RWPE1 (cell line): ENCODE data around the gene EIF3A.

Experiments used
- CTCF ChIA-PET: fragments of 350-600 bp; sonication (Branson Sonifier 250); formaldehyde crosslinking; extraction: SDS; loops from one replicate; lab custom pipeline; 2021; lab: Yijun Ruan, JAX
- POLR2A ChIA-PET: fragments of 400-600 bp; formaldehyde crosslinking; extraction: SDS; loops from one replicate; lab custom pipeline; 2020; ENCODE audit warnings: antibody characterized with exemption; ENCODE audit not compliant: low non-redundant PET; lab: Yijun Ruan, JAX
- DNase-seq: peaks from one replicate; pipeline ENCODE4 v3.0.0; 2012; ENCODE audit warnings: low spot score
- H3K27ac ChIP-seq: fragments of 450-650 bp; 2 replicates; pipeline ENCODE4 v1.5.1; 2017
- TF ChIP-seq, protein P1 (sequence below): fragments of 450-650 bp; conservative IDR thresholded peaks from 2 replicates; pipeline ENCODE4 v1.5.1; 2017; ENCODE audit warnings: low read depth, mild to moderate bottlenecking

EIF3A gene

DNA sequence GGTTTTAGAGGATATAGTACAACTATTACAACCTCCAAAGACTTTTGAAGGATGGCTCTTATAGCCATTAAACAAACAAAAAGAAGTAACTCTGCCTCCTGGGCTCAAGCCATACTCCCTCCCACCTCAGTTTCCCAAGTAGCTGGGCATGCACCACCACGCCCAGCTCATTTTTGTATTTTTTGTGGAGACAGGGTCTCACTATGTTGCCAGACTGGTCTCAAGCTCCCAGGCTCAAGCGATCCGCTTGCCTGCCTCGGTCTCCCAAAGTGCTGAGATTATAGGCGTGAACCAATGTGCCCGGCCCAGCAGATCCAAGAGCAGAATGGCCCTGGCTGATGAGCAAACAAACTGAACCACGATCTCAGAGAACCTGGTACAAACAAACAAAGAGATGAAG, 35.1 kb downstream of the EIF3A start:
- POLR2A ChIA-PET, result no interaction called here
- TF ChIP-seq, protein P1, sequence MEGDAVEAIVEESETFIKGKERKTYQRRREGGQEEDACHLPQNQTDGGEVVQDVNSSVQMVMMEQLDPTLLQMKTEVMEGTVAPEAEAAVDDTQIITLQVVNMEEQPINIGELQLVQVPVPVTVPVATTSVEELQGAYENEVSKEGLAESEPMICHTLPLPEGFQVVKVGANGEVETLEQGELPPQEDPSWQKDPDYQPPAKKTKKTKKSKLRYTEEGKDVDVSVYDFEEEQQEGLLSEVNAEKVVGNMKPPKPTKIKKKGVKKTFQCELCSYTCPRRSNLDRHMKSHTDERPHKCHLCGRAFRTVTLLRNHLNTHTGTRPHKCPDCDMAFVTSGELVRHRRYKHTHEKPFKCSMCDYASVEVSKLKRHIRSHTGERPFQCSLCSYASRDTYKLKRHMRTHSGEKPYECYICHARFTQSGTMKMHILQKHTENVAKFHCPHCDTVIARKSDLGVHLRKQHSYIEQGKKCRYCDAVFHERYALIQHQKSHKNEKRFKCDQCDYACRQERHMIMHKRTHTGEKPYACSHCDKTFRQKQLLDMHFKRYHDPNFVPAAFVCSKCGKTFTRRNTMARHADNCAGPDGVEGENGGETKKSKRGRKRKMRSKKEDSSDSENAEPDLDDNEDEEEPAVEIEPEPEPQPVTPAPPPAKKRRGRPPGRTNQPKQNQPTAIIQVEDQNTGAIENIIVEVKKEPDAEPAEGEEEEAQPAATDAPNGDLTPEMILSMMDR, result no peak

DNA sequence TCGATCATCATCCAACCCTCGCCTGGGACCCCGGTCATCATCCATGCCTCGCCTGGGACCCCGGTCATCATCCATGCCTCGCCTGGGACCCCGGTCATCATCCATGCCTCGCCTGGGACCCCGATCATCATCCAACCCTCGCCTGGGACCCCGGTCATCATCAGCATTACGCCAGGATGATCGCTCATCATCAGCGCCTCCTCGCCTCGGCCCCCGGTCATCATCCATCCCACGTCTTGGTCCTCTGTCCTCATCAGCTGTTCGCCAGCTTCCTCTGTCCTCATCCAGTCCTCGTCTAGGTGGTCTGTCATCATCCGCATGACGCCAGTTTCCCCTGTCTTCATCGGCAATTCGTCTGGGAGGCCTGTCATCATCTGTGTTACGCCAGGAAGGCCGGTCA, 38.4 kb downstream of the EIF3A start:
- ChIA-PET POLR2A (no interaction called here), CTCF (no interaction called here)
- DNase-seq, result no peak
- H3K27ac ChIP-seq, result peak overlapping the region; percentile 26; the same call in 1 of the 2 replicates
- TF ChIP-seq, protein P1, result no peak

More for the DNA sequence above, 35.1 kb downstream of the EIF3A start:
- no peak overlapping the region for H3K27ac ChIP-seq
- CTCF ChIA-PET, result interaction anchor here (0.7 kb wide), 1 partner anchor 622 kb away, joined by 3 read pairs; no protein-coding TSS in a partner anchor
- DNase-seq, result no peak

DNA sequence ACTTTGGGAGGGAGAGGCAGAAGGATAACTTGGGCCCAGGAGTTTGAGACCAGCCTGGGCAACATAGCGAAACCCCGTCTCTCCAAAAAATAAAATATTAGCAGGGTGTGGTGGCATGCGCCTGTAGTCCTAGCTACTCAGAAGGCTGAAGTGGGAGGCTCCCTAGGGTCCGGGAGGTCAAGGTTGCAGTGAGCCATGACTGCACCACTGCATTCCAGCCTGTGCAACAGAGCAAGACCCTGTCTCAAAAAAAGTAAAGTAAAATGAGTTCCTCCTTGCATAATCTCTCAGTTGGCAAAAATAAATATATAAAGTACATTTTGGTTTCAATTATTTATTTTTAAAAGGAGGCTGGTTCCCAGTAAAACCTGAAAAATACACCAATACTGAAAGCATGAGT, 39.3 kb downstream of the EIF3A start:
- ChIA-PET POLR2A (no interaction called here), CTCF (no interaction called here)
- H3K27ac ChIP-seq, result no peak overlapping the region
- no peak for DNase-seq
- TF ChIP-seq, protein P1, result no peak

DNA sequence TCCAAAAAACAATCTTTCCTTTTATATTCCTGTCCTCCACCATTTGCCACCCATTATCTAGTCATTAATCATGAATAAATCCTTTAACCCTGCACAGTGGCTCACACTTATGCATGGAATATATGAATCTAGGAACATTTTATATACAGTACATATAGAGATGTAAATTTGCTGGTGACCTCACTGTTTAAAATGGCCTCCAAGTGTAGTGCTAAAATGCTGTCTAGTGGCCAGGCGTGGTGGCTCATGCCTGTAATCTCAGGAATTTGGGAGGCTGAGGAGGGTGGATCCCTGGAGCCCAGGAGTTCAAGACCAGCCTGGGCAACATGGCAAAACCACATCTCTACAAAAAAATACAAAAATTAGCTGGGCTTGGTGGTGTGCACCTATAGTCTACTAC, 41.5 kb downstream of the EIF3A start:
- H3K27ac ChIP-seq, result 0 out of 2 replicates have a peak overlapping the region, but pooled peaks have one; percentile 28
- TF ChIP-seq, protein P1, result no peak
- POLR2A ChIA-PET, result no interaction called here
- DNase-seq, result no peak
- CTCF ChIA-PET, result no interaction called here

DNA sequence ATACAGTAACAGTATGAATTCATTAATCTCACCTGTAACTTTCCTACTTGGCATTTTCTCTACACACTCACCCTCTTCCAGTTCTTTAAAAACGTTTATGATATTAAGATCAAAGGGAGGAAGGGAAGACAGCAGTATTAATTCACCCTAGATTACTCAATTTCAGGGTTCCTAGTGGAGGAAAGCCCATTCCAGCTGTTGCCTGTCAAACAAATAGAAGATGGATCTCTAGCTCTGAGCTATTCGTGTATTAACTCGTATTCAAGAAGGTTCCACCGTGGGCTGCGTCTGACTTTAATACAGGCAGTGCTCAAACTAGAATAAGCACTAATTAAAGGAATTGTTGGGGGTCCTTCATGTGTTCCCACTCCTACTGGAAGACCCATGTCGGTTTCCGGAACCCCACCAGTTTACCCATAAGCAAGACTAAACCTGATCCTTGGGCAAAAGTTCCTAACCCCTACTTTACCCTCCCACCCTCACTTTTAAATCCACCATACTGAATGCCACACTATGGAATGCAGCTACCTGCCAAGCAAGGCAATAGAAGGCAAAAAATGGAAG, 49.0 kb downstream of the EIF3A start:
- POLR2A ChIA-PET, result no interaction called here

DNA sequence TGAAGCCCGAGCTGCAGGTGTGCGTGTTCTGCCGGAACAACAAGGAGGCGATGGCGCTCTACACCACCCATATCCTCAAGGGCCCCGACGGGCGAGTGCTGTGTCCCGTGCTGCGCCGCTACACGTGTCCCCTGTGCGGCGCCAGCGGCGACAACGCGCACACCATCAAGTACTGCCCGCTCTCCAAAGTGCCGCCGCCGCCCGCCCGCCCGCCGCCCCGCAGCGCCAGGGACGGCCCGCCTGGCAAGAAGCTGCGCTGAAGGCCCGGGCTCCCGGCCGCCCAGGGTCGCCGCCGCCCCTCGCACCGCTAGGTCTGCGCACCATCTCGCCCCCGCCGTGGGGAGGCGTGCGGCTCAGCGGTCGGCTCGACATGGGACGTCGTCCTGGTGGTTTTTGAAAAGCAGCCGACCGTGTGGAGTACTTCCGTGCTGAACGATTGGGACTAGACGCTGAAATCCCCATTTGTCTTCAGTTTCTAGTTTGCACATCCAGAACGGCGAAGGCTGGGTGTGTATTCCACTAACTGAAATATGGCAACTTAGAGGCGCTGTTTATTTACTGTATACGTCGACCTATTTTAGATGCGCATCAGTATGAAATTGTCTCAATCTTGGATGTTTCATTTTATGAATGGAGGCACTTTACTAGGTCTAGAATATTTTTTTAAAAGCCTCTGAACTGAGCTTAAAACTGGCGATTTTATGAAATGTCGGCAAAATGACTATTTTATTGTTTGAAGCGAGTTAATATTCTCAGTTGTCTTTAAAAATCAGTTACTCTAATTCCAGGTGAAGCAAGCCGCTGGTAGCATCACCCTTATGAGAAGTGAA, 50.0 kb downstream of the EIF3A start:
- TF ChIP-seq, protein P1, result peak; percentile 23
- ChIA-PET CTCF (interaction anchor here (0.6 to 1.2 kb wide), 4 partner anchors 86 to 462 kb away, joined by 3 to 5 read pairs (median 4); no protein-coding TSS in a partner anchor), POLR2A (interaction anchor here (0.5 to 1.5 kb wide), 6 partner anchors 24 to 199 kb away, joined by 3 to 6 read pairs (median 3); no protein-coding TSS in a partner anchor)
- peak; percentile 41 for DNase-seq
- peak overlapping the region; percentile 77 for H3K27ac ChIP-seq

More for the DNA sequence above, 49.0 kb downstream of the EIF3A start:
- H3K27ac ChIP-seq, result no peak overlapping the region
- CTCF ChIA-PET, result interaction anchor here (0.6 to 1.2 kb wide), 3 partner anchors 28 to 463 kb away, joined by 3 to 4 read pairs (median 3); no protein-coding TSS in a partner anchor
- DNase-seq, result no peak
- TF ChIP-seq, protein P1, result no peak
